Activated CD4-positive, alpha-beta T cell treated with anti-CD3 and anti-CD28 coated beads, Interleukin-2, amount 50 U/mL, for 24 hours (primary cell): Measurements from ENCODE around the gene PRTG.
"Not testable (repeated sequence)": the region's sequence is repeated elsewhere in the genome, so short reads cannot be mapped to it uniquely, and the experiment has no call there.

ENCODE experiments used
- DNase-seq, 2 donors: peaks; one replicate each; pipeline ENCODE4 v3.0.0-alpha.2; 2020; ENCODE audit warnings: low read depth in 1 of 2, low spot score in 1 of 2

Gene PRTG

DNA sequence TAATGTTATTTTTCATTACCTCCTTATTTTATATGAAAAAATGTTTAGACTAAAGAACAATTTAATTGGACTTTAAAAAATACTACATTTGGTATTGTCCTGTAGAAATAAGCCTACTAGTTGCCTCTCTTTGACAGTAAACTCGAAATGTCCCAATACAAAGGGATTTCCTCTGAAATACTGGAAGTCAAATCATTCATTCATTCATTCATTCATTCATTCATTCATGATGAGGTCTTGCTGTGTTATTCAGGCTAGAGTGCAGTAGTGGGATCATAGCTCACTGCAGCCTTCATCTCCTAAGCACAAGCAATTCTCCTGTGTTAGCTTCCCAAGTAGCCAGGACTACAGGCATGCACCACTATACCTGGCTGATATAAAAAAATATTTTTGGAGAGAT, 104.2 kb downstream of the PRTG start:
- no peak for DNase-seq

DNA sequence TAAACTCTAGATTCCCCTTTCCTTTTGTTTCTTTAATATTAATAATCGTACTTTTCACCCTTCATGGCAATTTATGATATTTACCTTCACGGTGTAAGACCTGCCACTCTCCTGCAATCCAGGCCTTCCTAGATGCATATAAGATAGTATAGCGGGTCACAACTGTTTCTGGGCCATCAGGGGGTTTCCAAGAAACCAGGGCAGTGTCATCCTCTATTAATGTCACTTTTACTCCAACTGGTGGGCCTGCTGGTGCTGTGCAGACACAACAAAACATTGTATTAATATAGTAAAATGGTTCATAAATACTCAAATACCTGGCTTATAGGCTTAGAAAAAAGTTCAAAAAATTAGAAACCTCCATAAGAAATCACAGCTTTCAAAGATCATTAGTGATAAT, 105.9 kb downstream of the PRTG start:
- DNase-seq = no peak

DNA sequence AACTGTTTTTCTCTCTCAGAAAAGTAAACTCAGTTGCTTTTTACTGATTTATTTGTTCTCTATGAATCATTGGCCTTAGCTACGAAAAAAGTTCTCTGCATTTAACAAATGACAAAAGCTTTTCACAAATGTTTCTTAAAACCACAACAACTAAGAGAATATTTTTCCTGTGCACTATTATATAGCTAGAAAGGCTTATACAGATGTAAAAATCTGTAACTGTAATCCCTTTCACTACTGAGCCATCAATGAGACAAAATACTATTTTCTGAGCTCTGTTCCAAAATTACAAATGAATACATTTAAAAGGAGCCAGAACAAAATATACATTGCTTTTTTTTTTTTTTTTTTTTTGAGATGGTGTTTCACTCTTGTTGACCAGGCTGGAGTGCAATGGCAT, 109.2 kb downstream of the PRTG start:
- DNase-seq = no peak

DNA sequence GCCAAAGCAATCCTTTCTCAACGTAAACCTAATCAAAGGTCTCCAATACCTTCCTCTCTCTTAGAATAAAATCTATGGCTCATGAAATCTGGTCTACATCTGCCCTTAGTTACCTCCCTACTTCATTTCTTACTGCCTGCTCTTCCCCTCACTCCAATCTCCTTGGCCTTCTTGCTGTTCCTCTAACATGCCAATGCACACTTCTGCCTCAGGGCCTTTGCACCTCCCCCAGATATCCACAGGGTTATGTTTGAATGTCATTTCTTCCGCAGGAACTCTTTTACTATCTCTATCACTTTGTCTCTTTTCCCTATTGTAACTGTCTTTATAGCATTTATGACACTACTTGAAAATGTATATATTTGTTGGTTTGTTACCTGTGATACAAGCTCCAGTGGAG, 110.5 kb downstream of the PRTG start:
- no peak for DNase-seq

DNA sequence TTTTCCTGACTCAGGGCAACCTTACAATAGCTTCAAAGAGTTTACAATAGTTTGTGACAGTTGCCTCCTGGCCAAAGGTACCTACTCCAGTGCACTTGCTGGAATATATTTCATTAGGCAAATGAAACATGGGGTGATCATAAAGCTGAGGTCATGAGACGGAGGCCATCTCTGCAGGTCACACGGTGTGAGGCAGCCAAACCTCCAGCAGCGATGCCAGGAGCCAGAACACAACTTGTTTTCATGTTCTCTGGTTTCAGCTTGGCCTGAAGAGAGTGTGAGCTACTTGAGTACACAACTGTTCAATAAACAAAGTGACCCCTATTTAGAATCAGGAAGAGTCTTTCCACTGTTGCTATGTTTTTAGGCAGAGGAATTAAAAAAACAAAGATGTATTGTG, 112.1 kb downstream of the PRTG start:
- no peak for DNase-seq

DNA sequence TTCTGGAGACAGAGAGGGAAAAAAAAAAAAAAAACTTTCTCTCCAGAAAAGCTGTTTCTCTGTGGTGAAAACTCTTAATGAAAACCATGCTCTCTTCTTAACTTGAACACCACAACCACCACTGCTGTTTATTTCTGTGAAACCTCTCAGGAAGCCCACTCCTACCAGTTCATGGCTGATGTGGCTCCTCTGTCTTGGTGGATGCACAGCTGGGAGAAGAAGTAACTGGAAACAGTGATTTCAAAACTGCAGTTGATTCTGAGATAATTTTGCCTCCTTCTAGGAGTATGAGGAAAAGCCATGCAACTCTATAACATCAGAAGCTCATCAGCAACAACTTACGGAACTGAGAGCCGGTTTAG, 114.6 kb downstream of the PRTG start:
- no peak for DNase-seq

DNA sequence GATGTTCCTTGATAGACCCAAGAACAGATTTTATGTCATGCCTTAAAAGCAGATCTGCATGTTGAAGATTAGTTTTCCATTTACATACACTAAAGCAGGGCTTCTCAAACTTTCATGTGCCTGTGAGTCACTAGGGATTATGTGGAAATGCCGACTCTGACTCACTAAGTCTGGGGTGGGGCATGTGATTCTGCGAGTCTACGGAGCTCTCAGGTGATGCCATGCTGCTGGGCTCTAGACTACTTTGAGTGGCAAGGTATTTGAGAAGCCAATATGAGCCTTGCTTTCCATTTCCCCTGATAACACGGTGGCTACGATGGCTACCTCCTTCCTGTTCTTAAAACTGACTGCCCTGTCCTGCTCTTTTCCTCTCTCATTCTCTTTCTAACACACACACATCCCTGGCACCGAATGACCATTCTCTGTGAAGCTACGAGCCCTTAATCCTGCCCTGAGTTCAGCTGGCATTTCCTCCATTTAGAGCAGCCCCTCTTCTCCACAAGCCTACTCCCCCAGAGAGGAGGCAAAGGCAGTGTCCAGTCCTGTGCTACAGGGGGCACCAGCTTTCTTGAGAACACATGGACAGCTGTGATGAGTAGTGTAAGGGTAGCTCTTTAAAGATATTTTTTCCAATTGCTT, 115.1 kb downstream of the PRTG start:
- no peak for DNase-seq

DNA sequence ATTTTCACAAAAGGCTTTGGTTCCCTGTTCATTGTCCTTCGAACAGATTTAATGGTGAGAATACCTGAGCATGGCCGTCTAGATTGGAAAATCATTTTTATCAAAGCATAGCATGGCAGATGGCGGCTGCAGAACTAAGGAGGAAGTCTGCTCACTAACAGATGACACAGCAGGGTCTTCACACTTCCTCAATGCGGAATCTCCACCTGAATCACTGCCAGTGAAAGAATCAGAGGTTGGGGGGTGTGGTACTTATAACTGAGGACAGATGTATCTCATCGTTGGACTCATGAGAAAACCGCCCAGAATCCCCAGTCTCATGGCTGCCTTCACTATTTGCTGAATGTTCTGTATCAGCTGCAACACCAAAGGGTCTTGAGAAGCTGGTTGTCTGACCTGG, 123.2 kb downstream of the PRTG start:
- DNase-seq = no peak

DNA sequence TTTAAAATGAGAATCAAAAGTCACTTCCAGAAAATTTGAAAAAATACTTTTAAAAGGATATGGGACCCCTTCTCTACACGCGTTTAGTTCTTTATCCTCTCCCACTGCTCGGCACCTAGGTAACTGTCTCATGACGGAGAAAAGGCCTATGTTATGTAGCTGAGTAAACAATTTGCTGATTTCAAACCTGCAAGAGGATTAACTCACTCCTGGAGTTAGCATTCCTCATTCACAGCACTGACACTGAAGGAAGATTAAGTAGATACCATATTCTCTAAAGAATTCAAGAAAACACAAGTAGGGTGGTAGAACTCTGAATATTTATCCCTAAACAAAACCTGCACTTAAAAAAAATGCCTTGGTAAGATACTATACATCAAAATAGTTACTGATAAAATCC, 124.6 kb downstream of the PRTG start:
- no peak for DNase-seq

DNA sequence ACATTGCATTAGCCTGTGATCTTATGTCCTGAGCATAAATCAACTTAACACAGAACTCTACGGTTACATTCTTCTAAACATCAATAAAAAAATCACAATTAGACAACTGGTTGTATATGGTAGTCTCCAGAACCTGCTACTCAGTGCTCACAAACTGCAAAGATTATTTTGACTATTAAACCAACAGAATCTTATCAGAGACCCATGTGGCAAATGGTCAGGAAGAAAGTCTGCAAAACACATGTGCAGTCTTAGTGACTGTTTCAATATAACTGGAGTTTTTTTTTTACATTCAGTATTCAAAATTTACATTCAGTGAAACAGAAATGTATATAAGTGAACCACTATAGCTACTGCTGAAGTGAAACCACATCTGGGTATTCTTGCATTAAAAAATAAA, 127.5 kb downstream of the PRTG start:
- DNase-seq = no peak

DNA sequence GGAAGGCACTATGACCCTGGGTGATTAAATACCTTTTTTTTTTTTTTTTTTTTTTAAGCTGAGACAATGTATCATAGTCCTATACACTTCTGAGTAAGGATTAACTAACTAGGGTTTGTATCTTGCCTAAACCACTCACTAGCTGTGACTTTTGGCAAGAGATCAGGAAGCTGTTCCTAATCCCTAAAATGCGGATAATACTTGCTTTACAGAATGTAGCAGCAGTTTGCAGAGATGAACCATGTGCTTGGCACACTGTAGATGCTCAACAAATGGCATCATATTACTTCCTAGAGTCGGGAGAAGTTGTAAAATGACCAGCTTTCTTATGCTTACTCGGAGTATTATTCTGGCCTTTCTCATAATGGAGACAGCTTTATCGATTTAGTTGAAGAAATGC, 129.2 kb downstream of the PRTG start:
- DNase-seq = no peak

DNA sequence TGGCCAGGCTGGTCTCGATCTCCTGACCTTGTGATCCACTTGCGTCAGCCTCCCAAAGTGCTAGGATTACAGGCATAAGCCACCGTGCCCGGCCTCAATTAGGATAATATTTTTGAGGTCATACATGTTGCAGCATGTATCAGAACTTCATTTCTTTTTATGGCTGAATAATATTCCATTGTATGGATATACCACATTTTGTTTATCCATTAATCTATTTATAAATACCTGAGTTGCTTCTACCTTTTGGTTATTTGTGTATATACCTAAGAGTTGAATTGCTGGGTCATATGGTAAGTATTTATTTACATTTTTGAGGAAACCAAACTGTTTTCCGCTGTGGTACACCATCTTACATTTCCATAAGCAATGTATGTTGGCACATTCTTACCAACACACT, 136.7 kb downstream of the PRTG start:
- DNase-seq = no peak

DNA sequence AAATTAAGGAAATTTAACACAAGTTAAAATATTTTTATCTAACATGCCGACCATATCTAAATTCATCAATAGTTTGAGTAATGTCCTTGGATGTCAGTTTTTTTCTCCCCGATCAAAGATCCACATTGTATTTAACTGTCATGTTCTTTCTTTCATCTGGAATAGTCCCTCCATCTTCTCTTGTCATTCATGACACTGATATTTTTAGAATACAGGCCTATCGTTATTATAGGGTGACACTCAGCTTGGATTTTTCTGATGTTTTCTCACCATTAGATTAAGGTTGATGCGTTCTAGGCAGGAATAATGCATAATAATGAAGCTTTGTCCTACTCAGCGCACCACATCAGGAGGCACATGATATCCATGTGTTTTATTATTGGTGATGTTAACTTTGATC, 141.6 kb downstream of the PRTG start:
- DNase-seq = no peak

DNA sequence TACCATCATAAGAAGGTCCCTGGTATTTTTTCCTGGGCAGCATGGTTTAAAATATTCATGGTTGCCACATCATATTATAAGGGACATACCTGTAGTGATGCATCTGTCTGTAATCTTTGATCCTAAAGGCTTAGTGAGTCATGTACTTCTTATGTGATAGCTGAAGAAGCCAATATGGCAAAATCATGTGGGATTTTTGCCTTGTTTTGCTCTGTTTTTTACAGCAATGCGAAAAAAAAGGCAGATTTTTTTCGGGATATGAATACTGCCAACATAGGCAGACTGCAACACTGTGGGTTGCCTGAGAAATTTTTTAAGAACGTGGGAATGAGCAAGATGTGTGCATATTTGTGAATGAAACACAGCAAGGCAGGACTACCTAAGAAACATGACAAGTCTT, 143.5 kb downstream of the PRTG start:
- DNase-seq = no peak

DNA sequence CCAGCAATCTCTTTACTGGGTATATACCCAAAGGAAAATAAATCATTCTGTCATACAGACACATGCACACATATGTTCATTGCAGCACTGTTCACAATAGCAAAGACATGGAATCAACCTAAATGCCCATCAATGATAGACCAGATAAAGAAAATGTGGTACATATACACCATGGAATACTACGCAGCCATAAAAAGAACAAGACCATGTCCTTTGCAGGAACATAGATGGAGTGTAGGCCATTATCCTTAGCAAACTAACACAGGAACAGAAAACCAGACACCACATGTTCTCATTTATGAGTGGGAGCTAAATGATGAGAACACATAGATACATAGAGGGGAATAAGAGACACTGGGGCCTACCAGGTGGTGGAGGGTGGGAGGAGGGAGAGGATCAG, 149.9 kb downstream of the PRTG start:
- not testable (repeated sequence) for DNase-seq

DNA sequence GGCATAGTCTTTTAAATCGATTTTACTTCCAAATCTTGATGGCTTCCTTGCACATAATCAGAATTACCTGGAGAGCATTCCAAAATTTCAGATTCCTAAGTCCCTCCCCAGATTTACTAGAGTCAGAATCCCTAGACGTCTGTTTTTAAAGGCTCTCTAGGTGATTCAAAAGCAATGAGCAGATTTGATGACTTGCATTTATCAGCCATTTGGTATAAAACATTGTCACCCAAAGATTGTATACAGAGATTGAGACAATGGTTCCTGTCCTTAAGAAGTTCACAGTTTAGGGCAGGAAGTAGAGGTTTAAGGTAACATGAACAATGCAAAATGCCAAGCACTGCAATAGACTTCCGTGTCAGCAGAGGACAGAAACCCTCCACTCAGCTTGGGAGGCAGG, 152.2 kb downstream of the PRTG start:
- DNase-seq = no peak

DNA sequence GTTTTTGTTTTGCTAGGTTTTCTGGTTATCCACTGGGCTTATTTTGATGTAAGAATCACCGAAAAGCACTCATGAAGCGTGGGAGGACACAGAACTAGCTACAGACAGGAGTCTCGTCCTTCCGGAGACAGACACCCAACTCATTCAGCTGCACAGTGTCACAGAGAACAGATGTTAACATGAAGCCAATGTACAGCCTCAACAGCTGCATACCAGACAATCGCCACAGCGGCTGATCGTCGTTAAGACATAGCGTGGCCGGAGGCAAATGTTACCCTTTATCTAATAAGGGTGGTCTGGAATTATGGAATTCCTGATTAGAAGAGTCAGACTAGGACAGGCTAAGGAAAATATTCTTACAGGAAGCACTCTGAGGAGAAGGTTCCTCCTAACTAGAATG, 153.7 kb downstream of the PRTG start:
- DNase-seq = no peak

DNA sequence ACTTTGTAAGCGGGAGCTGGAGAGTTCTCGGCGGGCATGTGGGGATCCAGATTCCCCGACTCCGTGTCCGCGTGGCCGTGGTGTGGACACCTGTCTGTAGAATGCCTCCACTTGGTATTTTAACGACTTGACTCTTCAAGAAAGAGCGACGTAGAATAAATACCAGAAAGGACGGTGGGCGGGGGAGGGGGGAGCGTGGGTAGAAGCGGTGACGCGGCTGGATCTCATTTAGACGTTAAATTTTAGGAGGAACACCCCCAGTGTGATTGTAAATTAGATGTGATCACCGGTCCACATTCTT, 154.2 kb downstream of the PRTG start:
- DNase-seq = no peak

DNA sequence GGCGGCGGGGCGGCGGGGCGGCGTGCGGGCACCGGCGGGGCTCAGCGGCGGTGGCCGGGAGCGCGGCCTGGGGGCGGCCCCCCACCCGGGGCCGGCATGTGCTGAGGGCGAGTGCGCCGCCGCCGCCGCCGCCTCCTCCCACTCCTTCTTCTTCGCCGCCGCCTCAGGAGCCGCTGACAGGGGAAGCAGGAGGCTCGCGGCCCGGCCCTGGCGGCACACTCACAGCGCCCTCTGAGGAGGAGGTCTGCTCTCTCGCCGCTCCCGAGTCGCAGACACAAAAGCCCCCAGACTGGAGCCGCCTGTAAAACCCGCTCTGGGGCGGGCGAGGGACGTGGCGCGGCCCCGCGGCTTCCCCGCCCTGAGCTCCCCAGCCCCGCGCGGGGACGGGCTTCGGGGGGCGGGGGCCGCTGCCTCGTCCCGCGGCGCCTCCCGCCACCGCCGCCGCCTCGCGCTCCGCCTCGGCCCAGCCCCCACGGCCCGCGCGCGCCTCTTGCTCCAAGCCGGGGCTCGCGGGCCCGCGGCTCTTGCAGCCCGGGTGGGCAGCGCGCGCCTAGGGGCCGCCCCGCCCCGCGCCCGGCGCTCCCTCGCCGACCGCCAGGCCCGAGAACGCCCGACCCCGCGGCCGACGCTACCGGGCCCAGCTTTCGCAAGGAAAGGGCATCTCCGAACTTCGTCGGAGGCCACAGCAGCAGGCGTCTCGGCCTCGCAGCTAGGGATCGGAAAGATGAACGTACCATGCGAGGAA, 154.7 kb downstream of the PRTG start, which contains the start of gene PYGO1:
Gene PYGO1, minus strand, starts transcription at position 276 of the 745 bp plus-strand sequence. CDS start 462 bp downstream, outside the sequence.
- no peak for DNase-seq

DNA sequence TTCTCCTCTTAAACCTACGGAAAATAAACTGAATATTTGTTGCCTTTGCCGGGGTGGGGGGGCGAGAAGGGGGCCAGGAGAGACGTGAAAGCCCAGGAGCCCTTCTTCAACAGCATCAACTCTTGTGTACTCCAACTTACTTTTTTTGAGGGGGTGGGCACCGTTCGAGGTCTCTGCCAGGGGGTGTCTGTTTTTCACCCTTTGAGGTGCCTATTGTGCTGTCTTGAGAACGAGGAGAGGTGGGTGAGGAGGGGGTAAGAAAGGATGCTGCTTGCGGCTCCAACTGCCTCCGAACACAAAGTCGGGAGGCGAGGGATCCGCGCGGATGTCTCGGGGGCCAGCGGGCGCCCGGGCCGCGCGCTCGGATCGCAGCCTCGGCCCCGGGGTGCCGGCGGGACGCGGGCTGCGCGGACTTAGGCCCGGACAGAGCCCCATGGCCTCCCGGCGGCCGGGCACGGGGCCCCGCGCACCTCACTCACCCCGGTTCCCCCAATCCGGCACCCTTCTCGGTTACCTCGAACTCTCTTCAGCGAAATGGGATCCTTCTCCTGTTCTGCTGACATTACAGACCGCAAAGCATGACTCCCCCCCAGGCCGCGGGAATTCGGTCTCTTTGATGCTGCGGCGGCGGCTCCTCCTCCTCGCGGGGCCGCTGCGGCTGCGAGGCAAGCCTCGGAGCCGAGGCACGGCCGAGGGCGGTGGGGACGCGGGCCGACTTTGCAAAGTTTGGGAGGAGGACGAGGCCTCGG, 155.5 kb downstream of the PRTG start:
- peak in 1 of 2 donors; percentile 2 for DNase-seq

DNA sequence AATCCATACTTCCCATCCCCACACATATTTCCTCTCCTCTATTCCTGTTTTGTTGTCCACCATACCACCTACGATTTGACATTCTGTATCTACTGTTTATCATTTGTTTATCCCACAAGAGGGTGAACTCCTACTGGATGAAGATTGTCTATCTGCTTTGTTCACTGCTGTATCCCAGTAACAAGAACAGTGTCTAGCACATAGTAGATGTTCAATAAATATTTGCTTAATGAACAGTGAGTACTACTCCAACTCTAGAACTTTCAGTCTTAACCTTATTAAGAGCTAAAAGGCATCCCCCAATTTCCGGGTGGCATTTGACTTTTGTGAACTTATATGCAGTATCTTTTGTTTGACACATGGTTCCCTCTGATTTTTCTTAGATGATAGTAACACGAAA, 156.1 kb downstream of the PRTG start:
- no peak for DNase-seq

DNA sequence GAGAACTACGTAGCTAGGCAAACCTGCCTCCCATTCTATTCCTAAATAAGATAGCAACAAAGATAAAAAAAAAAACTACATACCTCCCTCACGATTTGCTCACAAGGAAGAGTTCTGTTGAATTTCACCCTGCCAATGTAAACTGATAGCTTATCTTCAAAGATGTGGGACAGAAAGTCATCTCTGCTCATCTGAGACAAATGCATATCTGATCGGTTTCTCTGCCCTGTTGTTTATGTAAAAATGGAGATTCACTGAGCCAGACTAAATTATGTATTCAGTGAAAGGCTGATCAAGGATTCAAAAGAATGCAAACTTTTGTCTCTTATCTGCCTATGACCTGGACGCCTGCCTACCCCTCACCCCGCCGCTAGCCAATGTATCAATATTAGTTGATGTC, 166.0 kb downstream of the PRTG start:
- no peak for DNase-seq

DNA sequence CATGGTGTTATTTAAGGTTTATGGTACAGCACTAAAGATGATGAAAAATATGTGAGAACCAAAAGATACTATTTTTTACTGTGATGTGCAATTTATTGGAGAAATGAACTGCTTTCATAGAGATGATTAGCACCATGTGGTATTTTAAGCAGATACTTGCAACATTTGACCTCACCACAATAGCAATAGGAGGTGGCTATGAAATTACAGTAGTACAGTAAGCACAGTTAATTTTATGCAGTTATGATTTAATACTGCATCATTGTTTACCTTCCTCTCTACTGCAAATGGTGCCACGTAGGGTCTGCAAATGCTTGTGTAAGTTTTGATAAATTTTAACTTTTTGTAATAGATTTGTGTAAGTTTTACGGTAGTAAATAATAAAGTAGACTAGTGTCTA, 168.9 kb downstream of the PRTG start:
- DNase-seq = no peak
